ENCODE results near the gene DNAJC1.

GRCh38 chr10:21830037-21830436 is 173.5 kb downstream of the DNAJC1 start:
- TF ChIP-seq, protein P1, sequence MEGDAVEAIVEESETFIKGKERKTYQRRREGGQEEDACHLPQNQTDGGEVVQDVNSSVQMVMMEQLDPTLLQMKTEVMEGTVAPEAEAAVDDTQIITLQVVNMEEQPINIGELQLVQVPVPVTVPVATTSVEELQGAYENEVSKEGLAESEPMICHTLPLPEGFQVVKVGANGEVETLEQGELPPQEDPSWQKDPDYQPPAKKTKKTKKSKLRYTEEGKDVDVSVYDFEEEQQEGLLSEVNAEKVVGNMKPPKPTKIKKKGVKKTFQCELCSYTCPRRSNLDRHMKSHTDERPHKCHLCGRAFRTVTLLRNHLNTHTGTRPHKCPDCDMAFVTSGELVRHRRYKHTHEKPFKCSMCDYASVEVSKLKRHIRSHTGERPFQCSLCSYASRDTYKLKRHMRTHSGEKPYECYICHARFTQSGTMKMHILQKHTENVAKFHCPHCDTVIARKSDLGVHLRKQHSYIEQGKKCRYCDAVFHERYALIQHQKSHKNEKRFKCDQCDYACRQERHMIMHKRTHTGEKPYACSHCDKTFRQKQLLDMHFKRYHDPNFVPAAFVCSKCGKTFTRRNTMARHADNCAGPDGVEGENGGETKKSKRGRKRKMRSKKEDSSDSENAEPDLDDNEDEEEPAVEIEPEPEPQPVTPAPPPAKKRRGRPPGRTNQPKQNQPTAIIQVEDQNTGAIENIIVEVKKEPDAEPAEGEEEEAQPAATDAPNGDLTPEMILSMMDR (IDR thresholded peaks at IDR 0.05; ENCODE audit: low read length), result no peak
- no peak for TF ChIP-seq EZH2 (IDR thresholded peaks at IDR 0.05; ENCODE audit: borderline replicate concordance, low read length)
